Measurements from ENCODE around the gene DDX39B.
A peak's percentile ranks its signal among the peaks of the same experiment; 100 is the strongest.

The DDX39B gene

GRCh38 chr6:31575952-31576685 is 34.3 kb upstream of the DDX39B start:
- no peak for DNase-seq

GRCh38 chr6:31575335-31575901 is 33.6 kb upstream of the DDX39B start, which contains the start of gene TNF:
TSS of gene TNF (plus strand) at chr6:31575565. CDS start at chr6:31575742, 177 bp downstream.
- peak in 12 of 51 donors; percentile 4 to 100 (median 18) for DNase-seq

- DNase-seq: no peak
These were observed 32.6 kb upstream of the DDX39B start for GRCh38 chr6:31574106-31575061.

- DNase-seq: no peak
These were observed 31.7 kb upstream of the DDX39B start for GRCh38 chr6:31573239-31574105.

GRCh38 chr6:31572041-31572911 is 30.5 kb upstream of the DDX39B start, which contains the start of gene LTA:
TSS of gene LTA (plus strand) at chr6:31572289. CDS start at chr6:31572743, 454 bp downstream.
- no peak for DNase-seq

DNA sequence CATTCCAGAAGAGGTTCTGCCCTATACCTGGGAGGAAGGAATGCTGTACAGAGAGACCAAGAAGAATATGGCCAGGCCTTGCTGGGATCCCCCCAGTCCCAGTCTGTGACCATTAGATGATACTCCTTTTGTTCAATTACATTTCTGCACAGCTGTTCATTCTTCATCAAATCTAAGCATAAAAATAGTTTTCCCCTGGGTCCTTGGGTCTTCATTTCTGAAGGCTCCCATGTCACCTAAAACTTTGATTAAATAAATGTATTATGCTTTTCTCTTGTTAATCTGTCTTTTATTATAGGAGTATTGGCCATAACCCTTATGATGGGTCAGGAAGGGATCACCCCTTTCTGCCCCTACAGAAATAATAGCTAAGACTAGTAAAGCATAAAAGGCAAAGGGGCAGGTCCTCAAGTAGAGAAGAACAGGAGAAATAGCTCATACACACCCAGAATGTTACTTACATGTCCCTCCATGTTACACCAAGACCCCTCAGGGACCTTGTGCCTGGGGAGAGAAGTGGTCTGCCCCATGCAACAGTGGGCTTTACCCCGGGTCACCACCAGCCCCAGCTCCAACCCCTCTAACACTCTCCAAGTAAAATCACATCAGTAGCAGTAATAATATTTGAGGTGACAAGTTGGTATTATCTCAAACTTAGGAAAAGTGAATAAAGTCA is 28.2 kb upstream of the DDX39B start:
- no peak for DNase-seq

GRCh38 chr6:31568537-31568961 is 26.7 kb upstream of the DDX39B start:
- DNase-seq: no peak

- no peak for DNase-seq
These were observed 25.9 kb upstream of the DDX39B start for GRCh38 chr6:31567531-31568370.

DNA sequence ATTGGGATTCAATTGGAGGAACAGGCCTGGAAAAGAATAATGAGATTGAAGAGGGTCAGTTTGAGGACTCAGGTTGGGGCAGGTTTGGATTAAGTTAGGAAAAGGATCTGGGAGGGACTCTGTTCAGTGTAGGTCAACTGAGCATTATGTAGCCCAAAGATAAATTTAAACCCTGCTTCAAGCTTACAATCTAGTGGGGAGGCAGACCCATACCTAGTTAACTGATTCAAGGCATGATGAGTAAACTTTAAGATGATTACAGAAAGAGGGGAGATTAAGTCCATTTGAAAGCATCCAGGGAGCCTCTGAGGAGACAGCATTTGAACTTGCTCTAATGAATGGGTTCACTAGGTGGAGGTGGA is 18.9 kb upstream of the DDX39B start:
- no peak for DNase-seq

DNA sequence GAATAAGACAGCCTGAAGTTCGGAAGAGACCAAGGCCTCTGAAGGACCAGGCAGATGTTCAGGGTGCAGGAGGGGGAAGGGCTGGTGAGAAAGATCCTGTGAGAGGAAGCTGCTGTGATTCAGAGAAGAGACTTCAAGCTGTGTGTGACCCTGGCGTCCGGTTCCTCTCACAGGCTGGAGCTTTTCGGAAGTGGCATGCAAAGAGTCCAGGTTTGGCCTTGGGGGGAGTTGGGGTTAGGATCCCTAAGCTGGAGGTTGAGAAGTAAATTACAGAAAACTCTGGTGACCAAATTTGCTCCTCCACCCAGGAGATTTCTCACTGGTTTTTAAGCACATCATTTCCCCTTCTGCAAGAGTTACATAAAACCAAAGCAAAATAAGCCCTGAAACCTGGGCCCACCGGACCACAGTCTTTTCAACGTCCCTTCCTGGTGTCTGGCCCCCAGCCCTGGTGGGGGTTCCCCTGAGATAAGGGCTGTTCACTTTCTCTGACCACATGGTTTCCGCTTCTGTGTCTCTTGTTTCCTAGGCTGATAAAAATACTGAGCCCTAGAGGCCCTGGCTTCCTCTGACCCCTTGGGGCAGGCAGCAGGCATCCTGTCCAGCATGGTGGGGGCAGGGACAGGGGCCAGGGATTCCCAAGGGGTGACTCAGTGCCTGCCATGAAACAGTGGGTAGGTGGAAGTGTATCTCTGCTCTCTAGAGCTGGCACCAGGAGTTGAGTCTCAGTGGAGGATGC is 18.3 kb upstream of the DDX39B start:
- peak in 14 of 51 donors; percentile 6 to 31 (median 18) for DNase-seq

GRCh38 chr6:31559606-31559957 is 17.8 kb upstream of the DDX39B start:
- no peak for DNase-seq

DNA sequence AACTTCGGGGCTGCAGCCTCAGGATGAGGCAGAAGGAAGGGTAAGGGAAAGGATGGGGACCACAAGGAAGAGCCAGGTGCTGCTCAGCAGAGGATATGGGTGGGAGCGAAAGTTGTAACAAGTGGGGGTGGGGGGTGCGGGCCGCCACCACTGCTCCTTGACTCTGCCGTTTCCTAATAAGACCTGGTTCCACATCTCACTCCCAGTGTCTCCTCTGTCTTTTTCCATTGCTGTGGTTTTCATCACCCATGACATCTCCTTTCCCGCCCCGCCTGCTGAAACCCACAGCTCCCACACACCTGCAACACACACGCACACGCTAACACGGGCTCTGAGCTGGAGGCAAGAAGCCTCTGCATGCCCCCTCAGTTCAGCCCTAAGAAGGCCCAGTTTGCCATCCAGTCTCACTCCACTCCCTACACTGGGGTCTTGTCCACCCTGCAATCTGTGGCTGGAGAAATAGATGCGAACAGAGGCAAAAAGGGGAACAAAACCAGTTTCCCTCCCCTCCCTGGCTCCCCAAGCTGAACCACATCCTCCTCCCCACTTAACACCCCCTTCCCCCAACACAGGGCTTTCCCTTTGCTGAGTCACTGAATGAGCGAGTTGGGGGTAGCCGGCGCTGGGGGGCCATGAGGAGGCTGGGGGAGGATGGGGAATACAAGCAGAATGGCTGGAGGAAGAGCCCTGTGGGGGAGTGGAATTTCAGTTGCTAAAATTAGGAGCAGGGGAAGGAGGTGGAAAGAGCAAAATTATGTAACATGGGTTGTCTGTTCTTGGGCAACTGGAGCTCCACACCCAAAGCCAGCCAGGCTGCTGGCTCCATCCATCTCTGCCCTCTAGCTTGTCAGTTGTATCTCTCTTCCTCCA is 17.1 kb upstream of the DDX39B start:
- peak in 14 of 51 donors; percentile 5 to 49 (median 20) for DNase-seq

DNA sequence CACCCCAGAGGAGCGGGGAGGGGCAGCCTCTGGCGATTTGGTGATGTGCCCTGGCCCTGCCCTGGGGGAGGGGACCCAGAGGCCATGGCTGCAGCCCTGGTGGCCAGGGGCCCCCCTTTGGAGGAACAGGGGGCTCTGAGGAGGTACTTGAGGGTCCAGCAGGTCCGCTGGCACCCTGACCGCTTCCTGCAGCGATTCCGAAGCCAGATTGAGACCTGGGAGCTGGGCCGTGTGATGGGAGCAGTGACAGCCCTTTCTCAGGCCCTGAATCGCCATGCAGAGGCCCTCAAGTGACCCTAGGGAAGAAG is 16.5 kb upstream of the DDX39B start:
- no peak for DNase-seq

DNA sequence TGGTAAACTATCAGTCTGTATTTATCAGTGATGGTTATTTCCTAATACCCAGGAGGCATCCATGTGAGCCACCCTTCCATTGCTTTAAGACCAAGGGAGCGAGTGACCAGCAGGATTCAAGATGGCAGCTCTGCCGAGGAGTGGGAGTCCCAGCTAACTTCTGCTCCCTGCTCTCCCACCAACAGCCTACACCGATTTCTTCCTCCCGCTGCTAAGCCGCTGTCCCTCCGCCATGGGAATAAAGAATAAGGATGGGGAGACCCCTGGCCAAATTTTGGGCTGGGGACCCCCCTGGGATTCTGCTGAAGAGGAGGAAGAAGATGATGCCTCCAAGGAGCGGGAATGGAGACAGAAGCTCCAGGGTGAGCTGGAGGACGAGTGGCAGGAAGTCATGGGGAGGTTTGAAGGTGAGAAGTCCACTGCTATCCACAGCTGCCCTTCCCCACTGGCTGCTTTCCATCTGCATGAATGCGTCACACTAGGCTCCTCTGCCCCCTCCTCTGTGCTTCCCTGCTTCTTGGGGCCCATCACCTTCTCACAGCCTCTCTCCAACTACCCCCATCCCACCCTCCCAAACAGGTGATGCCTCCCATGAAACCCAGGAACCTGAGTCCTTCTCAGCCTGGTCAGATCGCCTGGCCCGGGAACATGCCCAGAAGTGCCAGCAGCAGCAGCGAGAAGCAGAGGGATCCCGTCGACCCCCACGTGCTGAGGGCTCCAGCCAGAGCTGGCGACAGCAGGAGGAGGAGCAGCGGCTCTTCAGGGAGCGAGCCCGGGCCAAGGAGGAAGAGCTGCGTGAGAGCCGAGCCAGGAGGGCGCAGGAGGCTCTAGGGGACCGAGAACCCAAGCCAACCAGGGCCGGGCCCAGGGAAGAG is 15.9 kb upstream of the DDX39B start:
- no peak for DNase-seq

GRCh38 chr6:31556307-31556706 is 14.5 kb upstream of the DDX39B start:
- no peak for DNase-seq

DNA sequence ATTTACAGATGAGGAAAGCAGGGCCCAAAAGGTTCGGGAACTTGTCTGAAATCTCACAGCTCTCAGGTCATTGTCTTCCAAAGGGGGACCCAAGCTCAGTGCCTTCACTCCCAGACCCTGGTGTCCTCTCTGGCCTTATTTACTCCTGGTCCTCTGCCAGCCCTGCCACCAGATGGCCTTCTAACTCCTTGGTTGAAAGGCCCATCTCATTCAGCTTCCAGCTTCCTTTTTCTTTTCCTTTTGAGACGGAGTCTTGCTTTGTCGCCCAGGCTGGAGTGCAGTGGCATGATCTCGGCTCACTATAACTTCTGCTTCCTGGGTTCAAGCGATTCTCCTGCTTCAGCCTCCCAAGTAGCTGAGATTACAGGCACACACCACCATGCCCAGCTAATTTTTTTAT is 9.6 kb upstream of the DDX39B start:
- peak in 16 of 51 donors; percentile 7 to 41 (median 16) for DNase-seq

Measured in hypothalamus (tissue), 51 donors.